WTC11 (cell line): ENCODE data around the gene OTC.

Experiments
- CTCF ChIP-seq: fragments of 200-600 bp; IDR thresholded peaks from 2 replicates; pipeline ENCODE4 v1.8.0; 2022; ENCODE audit warnings: antibody characterized with exemption
- FOXJ3 ChIP-seq: sonication (generic); formaldehyde crosslinking; IDR thresholded peaks from 2 replicates; pipeline ENCODE4 v1.9.0; 2021; ENCODE audit warnings: missing genetic modification reagents, mild to moderate bottlenecking, borderline replicate concordance
- TF ChIP-seq, protein P1 (sequence below): sonication (generic); formaldehyde crosslinking; IDR thresholded peaks from 2 replicates; pipeline ENCODE4 v1.8.1; 2022; ENCODE audit warnings: low read depth, missing genetic modification reagents, borderline replicate concordance

- TF ChIP-seq CTCF (no peak), FOXJ3 (no peak)
- TF ChIP-seq, protein P1, sequence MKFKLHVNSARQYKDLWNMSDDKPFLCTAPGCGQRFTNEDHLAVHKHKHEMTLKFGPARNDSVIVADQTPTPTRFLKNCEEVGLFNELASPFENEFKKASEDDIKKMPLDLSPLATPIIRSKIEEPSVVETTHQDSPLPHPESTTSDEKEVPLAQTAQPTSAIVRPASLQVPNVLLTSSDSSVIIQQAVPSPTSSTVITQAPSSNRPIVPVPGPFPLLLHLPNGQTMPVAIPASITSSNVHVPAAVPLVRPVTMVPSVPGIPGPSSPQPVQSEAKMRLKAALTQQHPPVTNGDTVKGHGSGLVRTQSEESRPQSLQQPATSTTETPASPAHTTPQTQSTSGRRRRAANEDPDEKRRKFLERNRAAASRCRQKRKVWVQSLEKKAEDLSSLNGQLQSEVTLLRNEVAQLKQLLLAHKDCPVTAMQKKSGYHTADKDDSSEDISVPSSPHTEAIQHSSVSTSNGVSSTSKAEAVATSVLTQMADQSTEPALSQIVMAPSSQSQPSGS (CRISPR knock-in tag): no peak
Measured at GRCh38 chrX:38312436-38312835, 40.0 kb upstream of the OTC start.
